Ovary (tissue), 9 donors: Measurements from ENCODE around the gene ARFIP1. TPM values are rescaled to one million over a fixed set of nuclear protein-coding genes. Genes with fewer than 3 reads are reported as not detected.

Experiments
- DNase-seq, 5 donors: peaks; one replicate each; pipeline ENCODE4 v3.0.0-alpha.2; 2019 to 2020
- H3K27ac ChIP-seq, 2 donors: fragments of 200-600 bp; one replicate each; pipeline versions ENCODE4 v1.5.1 to v1.8.0; 2019 to 2022
- H3K27me3 ChIP-seq: fragments of 200-600 bp; one replicate; pipeline ENCODE4 v1.8.0; 2022
- H3K36me3 ChIP-seq: fragments of 200-600 bp; sonication (generic); one replicate; pipeline ENCODE4 v1.5.1; 2019
- H3K4me1 ChIP-seq: one replicate; pipeline ENCODE4 v1.8.1; 2013; ENCODE audit warnings: mild to moderate bottlenecking, moderate library complexity; ENCODE audit not compliant: insufficient read depth
- H3K4me3 ChIP-seq: fragments of 200-600 bp; sonication (generic); one replicate; pipeline ENCODE4 v1.5.1; 2017
- H3K9me3 ChIP-seq, 2 donors: fragments of 200-600 bp in 1 of 2; sonication (generic) in 1 of 2; one replicate each; pipeline versions ENCODE4 v1.5.1 to v1.8.1; 2013 to 2019; ENCODE audit warnings: mild to moderate bottlenecking in 1 of 2, moderate library complexity in 1 of 2
- CTCF ChIP-seq, 3 donors: fragments of 450-650 bp in 2 of 3; fragments of 200-600 bp in 1 of 3; IDR thresholded peaks; one replicate each; pipeline versions ENCODE4 v1.5.1 to v1.8.0; 2016 to 2022; ENCODE audit warnings: antibody characterized with exemption in 3 of 3, mild to moderate bottlenecking in 1 of 3
- EP300 ChIP-seq: sonication (generic); formaldehyde crosslinking; IDR thresholded peaks from one replicate; pipeline ENCODE4 v1.6.1; 2017; ENCODE audit warnings: antibody characterized with exemption
- POLR2A ChIP-seq: fragments of 450-650 bp; IDR thresholded peaks from one replicate; pipeline ENCODE4 v1.6.1; 2017; ENCODE audit warnings: antibody characterized with exemption, mild to moderate bottlenecking, moderate library complexity
- WGBS, 3 donors: extraction: QIAGEN DNeasy Blood & Tissue Kit in 1 of 3; methylation state at CpG; one replicate each; pipeline versions ENCODE4 v1.1.5 to v1.1.7; 2013 to 2017; 5-methylcytosine and 5-hydroxymethylcytosine counted together
- intact Hi-C, 4 donors: fragments of 100-400 bp; cut with DNase I; formaldehyde crosslinking; loops; one replicate each; pipeline versions ENCODE4 v1.11.0 to v1.15.1; 2022 to 2023
- polyA plus RNA-seq, 2 donors: library from polyadenylated mRNA; stranded (reverse); fragments of 200-250 nt in 1 of 2; fragments of 350-450 nt in 1 of 2; fragmentation: Illumina TruSeq in 1 of 2; extraction: RNeasy Lipid Tissue Mini Kit (QIAGEN cat#74804) in 1 of 2; gene quantifications; one replicate each; pipeline ENCODE4 v1.2.3, GENCODE V29; 2013 to 2014
- total RNA-seq, 7 donors: library from RNA; depleted of rRNA in 2 of 7; stranded (reverse); fragments of >200 nt in 2 of 7; fragmentation: NEBNext Ultra II Directional in 3 of 7; extraction: Animal tissue kit (Norgen Biotek cat#: 25700) in 3 of 7; gene quantifications; one replicate each; pipeline versions ENCODE4 v1.1.0 to v1.2.4, GENCODE V29; 2016 to 2023
- donor health status: DM: no; HTN: no; CAD: no; lungs with moderate emphysema.
- donor health status: DM: no; HTN: no; CAD: no.
- donor health status: Bipolar disorder and iron deficiency.
- donor health status: DM: yes; HTN: yes; CAD: no.
- donor health status: DM: no; HTN: no; CAD: no.
- donor health status: DM: yes; HTN: yes; CAD: no.

The ARFIP1 gene
- total and polyA plus RNA-seq, 9 donors: 15.6 to 47.4 (median 29.8) TPM

- peak overlapping the region in 1 of 2 donors; percentile 35 for H3K27ac ChIP-seq
- DNase-seq: peak in 1 of 5 donors; percentile 46
- intact Hi-C loops: no loop called here
- no peaks in the 10 kb centered on the region for H3K9me3 ChIP-seq
- 22 to 29% (median 29%) methylated on average over 12 of the region's 12 CpGs for WGBS, 3 donors
- H3K27me3 ChIP-seq: no peaks in the 10 kb centered on the region
- peaks cover 18% of the 10 kb centered on the region for H3K4me1 ChIP-seq
- no peak for TF ChIP-seq POLR2A
- TF ChIP-seq EP300: no peak
- no peak for TF ChIP-seq CTCF (IDR thresholded peaks at IDR 0.05)
- H3K4me3 ChIP-seq: no peak overlapping the region
- no peaks in the 10 kb centered on the region for H3K36me3 ChIP-seq
These were observed 177.1 kb downstream of the ARFIP1 start for GRCh38 chr4:152956650-152957436.

- 16 to 51% (median 29%) methylated on average over 11 of the region's 11 CpGs for WGBS, 3 donors
These were observed 177.8 kb downstream of the ARFIP1 start for GRCh38 chr4:152957437-152958171.

GRCh38 chr4:152959080-152959479 is 179.3 kb downstream of the ARFIP1 start:
- no peak for TF ChIP-seq POLR2A
- TF ChIP-seq CTCF (IDR thresholded peaks at IDR 0.05): no peak
- TF ChIP-seq EP300: no peak
- Histone ChIP-seq H3K4me3 (no peak overlapping the region), H3K9me3 (no peaks in the 10 kb centered on the region), H3K27me3 (no peaks in the 10 kb centered on the region), H3K4me1 (peaks cover 20% of the 10 kb centered on the region), H3K27ac (no peak overlapping the region), H3K36me3 (no peaks in the 10 kb centered on the region)
- WGBS, 3 donors: 84 to 90% (median 88%) methylated on average over 2 of the region's 2 CpGs
- intact Hi-C loops: no loop called here
- DNase-seq: no peak

More at GRCh38 chr4:152957437-152958171, 177.8 kb downstream of the ARFIP1 start:
- no peaks in the 10 kb centered on the region for H3K9me3 ChIP-seq
- no peak overlapping the region for H3K4me3 ChIP-seq
- H3K4me1 ChIP-seq: peaks cover 19% of the 10 kb centered on the region
- H3K27me3 ChIP-seq: no peaks in the 10 kb centered on the region
- peak in 1 of 5 donors; percentile 55 for DNase-seq
- no peaks in the 10 kb centered on the region for H3K36me3 ChIP-seq
- no peak overlapping the region for H3K27ac ChIP-seq
- intact Hi-C loops: no loop called here
- TF ChIP-seq EP300 (no peak), CTCF (IDR thresholded peaks at IDR 0.05) (no peak), POLR2A (no peak)

- TF ChIP-seq EP300 (no peak), CTCF (IDR thresholded peaks at IDR 0.05) (no peak), POLR2A (no peak)
- Histone ChIP-seq H3K27ac (no peak overlapping the region), H3K27me3 (no peaks in the 10 kb centered on the region), H3K4me1 (peaks cover 20% of the 10 kb centered on the region), H3K9me3 (no peaks in the 10 kb centered on the region), H3K4me3 (no peak overlapping the region), H3K36me3 (no peaks in the 10 kb centered on the region)
- DNase-seq: no peak
- WGBS, 3 donors: 94 to 95% (median 95%) methylated on average over 3 of the region's 3 CpGs
- intact Hi-C loops: no loop called here
These were observed 180.3 kb downstream of the ARFIP1 start for GRCh38 chr4:152960082-152960481.
